Omental fat pad (tissue), 4 donors: ENCODE data around the gene KISS1. TPM values are rescaled to one million over a fixed set of nuclear protein-coding genes. Genes with fewer than 3 reads are reported as not detected.

ENCODE experiments used
- ATAC-seq: fragments of 150-250 bp; one replicate; pipeline ENCODE4 v1.9.1; 2016; ENCODE audit warnings: mild to moderate bottlenecking, moderate library complexity; ENCODE audit not compliant: low FRiP score
- DNase-seq: peaks from one replicate; pipeline ENCODE4 v3.0.0-alpha.2; 2019; ENCODE audit warnings: low spot score
- CTCF ChIP-seq, 3 donors: fragments of 450-650 bp; IDR thresholded peaks; one replicate each; pipeline ENCODE4 v1.5.1; 2016 to 2017; ENCODE audit warnings: antibody characterized with exemption in 3 of 3, mild to moderate bottlenecking in 3 of 3, moderate library complexity in 2 of 3
- total RNA-seq, 4 donors: library from RNA; depleted of rRNA; stranded (reverse); fragments of >200 nt; gene quantifications; one replicate each; pipeline ENCODE4 v1.1.0, GENCODE V29; 2016

KISS1 gene
- total RNA-seq, 4 donors from 2014 or later, result not detected

DNA sequence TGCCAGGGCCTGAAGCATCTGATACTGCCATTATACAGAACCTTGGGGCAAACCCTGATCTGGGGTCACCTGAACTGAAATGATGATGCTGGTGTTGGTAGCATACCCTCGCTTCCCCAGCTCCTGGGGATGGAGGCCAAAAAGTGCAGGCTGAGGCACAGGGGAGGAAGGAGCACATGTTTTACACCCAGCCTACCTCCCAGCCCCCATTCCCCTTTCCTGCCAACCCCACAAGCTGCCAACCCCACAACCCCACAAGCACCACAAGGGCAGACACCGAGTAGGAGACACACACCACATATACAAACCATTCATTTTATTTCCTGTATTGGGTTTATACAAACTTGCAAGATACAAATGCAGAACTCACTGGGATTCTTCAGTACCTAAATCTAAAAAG lies 22.3 kb upstream of the KISS1 start:
- DNase-seq (no peak), ATAC-seq (no peak)
- TF ChIP-seq CTCF (IDR thresholded peaks at IDR 0.05), result no peak

DNA sequence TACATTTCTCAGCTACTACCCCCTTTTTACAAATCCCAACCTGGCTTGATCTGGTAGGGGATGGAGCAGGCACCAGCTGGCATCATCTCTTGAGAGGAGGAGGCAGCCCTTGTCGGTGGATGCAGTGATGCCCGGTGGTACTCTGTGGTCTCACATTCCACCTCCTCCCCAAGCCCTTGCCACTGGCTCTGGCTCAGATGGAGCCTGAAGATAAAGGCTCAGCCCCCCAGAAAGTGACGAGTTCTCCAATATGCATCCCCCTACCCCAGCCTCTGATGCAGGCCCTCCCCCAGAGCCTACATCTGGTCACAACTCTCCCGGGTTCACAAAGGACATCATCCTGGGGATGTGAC lies 21.3 kb upstream of the KISS1 start:
- ATAC-seq (no peak), DNase-seq (no peak)
- TF ChIP-seq CTCF (IDR thresholded peaks at IDR 0.05), result no peak

GRCh38 chr1:204216880-204217647 lies 20.8 kb upstream of the KISS1 start:
- no peak for DNase-seq
- TF ChIP-seq CTCF (IDR thresholded peaks at IDR 0.05), result no peak
- ATAC-seq, result no peak

DNA sequence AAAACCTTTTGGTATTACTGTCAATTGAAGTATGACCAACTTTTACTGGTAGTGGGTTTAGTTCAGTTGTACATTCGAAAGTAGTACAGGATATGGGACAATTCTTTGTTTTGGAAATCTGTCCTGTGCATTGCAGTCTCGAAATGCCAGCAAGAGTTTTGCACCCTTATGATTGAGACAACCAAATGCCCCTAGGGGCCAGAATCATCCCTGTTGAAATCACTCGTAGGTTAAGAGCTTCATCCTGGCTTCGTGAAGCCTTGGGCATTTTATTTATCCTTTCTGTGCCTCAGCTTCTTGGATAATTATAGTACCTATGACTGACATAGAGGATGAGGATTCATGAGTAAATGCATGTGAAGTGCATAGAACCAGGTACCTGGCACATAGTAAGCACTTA lies 19.9 kb upstream of the KISS1 start:
- no peak for DNase-seq
- no peak for TF ChIP-seq CTCF (IDR thresholded peaks at IDR 0.05)
- ATAC-seq, result no peak

GRCh38 chr1:204213668-204214662 lies 17.7 kb upstream of the KISS1 start, which contains the start of gene GOLT1A:
Gene GOLT1A, minus strand, starts transcription at chr1:204213988. Its CDS starts 82 bp downstream, at chr1:204213906.
- TF ChIP-seq CTCF (IDR thresholded peaks at IDR 0.05), result peak in 1 of 3 donors; percentile 10
- DNase-seq (no peak), ATAC-seq (peak; percentile 80)

- DNase-seq, result no peak
- no peak for ATAC-seq
- no peak for TF ChIP-seq CTCF (IDR thresholded peaks at IDR 0.05)
Measured at GRCh38 chr1:204212715-204213114, 16.4 kb upstream of the KISS1 start.
